Fibroblast of the aortic adventitia (primary cell): ENCODE measurements around the gene RGS6. TPM values are rescaled to one million over a fixed set of nuclear protein-coding genes. Genes with fewer than 3 reads are reported as not detected.

ENCODE experiments used
- DNase-seq: peaks from one replicate; pipeline ENCODE4 v3.0.0-alpha.2; 2010; ENCODE audit warnings: low read depth
- H3K4me3 ChIP-seq: 2 replicates; pipeline ENCODE4 v1.5.1; 2011; ENCODE audit warnings: low read depth, mild to moderate bottlenecking, control low read depth, low read length, moderate library complexity
- total RNA-seq: library from RNA; depleted of rRNA; stranded (reverse); fragments of >200 nt; gene quantifications from 2 replicates; pipeline ENCODE4 v1.2.3, GENCODE V29; 2012; ENCODE audit warnings: low replicate concordance
- TF ChIP-seq, protein P1 (sequence below): IDR thresholded peaks from 2 replicates; pipeline ENCODE4 v1.5.1; 2011; ENCODE audit warnings: mild to moderate bottlenecking, low read length, control low read depth, inconsistent platforms; ENCODE audit not compliant: insufficient read depth

Gene RGS6
- total RNA-seq, 1 donor, result not detected

DNA sequence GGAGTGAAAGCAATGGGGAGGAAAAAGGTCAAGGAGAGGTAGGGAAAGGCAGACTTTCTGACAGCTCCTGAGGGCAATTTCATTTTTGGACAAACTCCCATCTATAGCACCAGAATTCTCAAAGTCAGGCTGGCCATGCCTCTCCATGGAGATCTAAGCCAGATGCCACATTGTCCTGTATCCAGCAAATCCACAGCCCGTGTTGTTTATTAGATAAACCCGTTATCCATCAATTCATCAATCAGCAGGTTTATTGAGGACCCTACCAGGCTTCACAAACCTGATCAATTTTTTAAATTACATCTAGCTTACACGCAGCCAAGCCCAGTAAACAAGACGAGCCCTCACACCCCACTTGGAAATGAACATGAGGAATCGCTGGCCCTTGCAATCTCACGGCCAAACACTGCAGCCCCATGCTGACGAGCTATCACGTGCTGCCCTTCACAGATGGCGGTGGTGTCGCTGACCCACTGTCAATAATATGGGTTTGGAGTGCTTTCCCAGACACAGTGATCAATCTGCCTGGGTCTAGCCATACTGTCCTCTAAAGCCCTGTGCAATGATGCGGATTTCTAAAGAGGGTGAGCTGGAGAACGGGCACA, 628.8 kb downstream of the RGS6 start:
- no peak for DNase-seq
- TF ChIP-seq, protein P1, sequence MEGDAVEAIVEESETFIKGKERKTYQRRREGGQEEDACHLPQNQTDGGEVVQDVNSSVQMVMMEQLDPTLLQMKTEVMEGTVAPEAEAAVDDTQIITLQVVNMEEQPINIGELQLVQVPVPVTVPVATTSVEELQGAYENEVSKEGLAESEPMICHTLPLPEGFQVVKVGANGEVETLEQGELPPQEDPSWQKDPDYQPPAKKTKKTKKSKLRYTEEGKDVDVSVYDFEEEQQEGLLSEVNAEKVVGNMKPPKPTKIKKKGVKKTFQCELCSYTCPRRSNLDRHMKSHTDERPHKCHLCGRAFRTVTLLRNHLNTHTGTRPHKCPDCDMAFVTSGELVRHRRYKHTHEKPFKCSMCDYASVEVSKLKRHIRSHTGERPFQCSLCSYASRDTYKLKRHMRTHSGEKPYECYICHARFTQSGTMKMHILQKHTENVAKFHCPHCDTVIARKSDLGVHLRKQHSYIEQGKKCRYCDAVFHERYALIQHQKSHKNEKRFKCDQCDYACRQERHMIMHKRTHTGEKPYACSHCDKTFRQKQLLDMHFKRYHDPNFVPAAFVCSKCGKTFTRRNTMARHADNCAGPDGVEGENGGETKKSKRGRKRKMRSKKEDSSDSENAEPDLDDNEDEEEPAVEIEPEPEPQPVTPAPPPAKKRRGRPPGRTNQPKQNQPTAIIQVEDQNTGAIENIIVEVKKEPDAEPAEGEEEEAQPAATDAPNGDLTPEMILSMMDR, result no peak
- H3K4me3 ChIP-seq, result no peak overlapping the region

- no peak for DNase-seq
- TF ChIP-seq, protein P1, result no peak
These were observed 630.1 kb downstream of the RGS6 start for GRCh38 chr14:72562300-72562699.

DNA sequence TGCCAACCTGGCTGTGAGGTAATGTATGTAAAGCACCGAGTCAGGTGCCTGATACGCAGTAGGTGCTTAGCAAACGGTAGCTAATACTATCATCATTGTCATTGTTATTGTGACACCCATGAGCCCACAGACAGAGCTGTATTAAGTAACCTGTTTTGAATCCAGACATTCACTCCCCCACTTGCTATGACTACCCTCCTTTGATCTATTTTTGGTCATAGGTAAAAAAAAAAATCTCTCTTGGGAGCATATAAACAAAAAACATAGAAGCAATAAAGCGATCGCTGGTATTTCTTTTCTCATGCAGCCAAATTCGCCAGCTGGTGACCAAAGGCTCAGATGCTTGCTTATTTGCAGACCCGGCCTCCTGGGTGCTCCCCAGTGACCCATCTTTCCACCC, 631.4 kb downstream of the RGS6 start:
- H3K4me3 ChIP-seq, result no peak overlapping the region
- no peak for DNase-seq
- TF ChIP-seq, protein P1, result no peak

More at GRCh38 chr14:72562300-72562699, 630.1 kb downstream of the RGS6 start:
- H3K4me3 ChIP-seq, result no peak overlapping the region

DNA sequence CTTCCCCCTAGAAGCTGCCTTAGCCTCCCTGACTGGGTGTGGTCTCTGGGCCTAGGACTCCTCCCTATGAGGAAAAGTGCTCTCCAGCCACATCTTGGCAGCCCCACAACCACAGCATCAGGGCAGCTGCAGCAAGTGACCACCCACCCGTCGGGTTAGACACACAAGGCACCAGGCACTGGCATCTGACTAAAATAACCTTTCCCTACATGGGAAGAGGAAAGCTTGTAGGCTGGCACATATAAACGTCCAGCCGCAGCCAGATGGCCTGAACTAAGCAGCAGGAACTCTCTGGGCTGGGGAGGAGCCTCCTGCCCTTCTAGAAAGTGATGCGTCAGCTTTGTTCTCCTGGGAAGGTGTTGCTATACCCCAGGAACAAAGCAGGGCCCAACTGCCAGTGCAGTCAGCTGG, 632.9 kb downstream of the RGS6 start:
- DNase-seq, result no peak
- H3K4me3 ChIP-seq, result no peak overlapping the region
- TF ChIP-seq, protein P1, result no peak

- no peak for DNase-seq
- TF ChIP-seq, protein P1, result no peak
- no peak overlapping the region for H3K4me3 ChIP-seq
These were observed 633.7 kb downstream of the RGS6 start for GRCh38 chr14:72565917-72566316.

- no peak overlapping the region for H3K4me3 ChIP-seq
- TF ChIP-seq, protein P1, result no peak
- no peak for DNase-seq
These were observed 635.0 kb downstream of the RGS6 start for GRCh38 chr14:72567226-72567625.
